GM19193 (cell line): Measurements from ENCODE around the gene KRTAP10-5.
"Not testable (repeated sequence)": the region's sequence is repeated elsewhere in the genome, so short reads cannot be mapped to it uniquely, and the experiment has no call there.

ENCODE experiments used
- POLR2A ChIP-seq: IDR thresholded peaks from 4 replicates; pipeline ENCODE4 v1.6.1; 2011; ENCODE audit not compliant: insufficient read depth, insufficient read length; ENCODE audit errors: extremely low read depth

KRTAP10-5 gene

DNA sequence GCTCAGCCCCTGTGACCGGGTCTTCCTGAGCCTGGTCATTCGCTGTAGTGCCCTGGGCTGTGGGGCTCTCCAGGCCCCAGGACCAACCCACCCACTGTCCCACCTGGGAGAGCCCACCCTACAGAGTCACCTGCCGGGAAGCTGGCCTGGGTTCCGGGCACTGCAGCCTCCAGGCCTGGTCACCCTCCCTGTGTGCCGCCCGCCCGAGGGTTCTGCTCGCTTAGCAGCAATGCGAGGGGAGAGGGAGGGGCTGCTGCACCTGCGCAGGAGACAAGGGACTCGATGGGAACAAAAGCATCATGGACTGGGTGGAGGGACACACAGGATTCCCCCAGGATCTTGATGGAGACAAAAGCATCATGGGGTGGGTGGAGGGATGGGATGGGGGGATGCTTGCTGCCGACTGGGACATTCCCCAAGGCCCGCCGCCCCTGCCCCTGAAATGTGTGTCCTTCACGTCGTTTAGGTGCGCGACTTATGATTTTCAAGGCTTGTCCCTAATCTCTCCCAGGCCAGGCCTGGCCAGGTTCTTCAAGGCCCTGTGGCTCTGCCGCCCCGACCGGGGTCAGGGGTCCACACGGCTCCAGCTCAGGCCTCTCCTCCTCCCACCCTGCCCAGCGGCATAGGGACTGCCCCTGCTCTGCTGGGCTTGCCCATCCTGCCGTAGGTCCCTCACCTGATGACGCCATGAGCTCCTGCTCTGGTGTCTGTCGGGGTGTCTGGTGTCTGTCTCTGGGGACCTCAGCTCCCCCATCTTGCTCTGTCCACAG lies 33.2 kb upstream of the KRTAP10-5 start:
- no peak for TF ChIP-seq POLR2A

DNA sequence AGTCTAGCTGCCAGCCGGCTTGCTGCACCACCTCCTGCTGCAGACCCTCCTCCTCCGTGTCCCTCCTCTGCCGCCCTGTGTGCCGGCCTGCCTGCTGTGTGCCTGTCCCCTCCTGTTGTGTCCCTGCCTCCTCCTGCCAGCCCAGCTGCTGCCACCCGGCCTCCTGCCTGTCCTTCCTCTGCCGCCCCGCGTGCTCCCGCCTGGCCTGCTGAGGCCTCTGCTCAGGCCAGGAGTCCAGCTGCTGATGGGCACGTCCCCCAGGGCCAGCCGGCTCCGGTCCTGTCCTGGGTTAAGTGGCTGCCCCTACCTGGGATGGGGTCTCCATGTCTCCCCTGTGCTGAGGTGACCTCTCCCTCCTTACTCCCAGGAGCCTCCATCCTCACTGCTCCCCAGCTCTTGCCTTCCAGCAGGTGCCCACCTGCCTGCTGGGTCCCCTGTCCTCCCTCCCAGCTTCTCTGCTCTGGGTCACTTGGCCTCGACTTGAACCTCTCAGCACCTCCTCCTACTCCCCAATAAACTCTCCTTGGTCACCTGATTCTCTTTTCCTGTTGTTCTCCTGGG lies 32.3 kb upstream of the KRTAP10-5 start:
- TF ChIP-seq POLR2A, result no peak

DNA sequence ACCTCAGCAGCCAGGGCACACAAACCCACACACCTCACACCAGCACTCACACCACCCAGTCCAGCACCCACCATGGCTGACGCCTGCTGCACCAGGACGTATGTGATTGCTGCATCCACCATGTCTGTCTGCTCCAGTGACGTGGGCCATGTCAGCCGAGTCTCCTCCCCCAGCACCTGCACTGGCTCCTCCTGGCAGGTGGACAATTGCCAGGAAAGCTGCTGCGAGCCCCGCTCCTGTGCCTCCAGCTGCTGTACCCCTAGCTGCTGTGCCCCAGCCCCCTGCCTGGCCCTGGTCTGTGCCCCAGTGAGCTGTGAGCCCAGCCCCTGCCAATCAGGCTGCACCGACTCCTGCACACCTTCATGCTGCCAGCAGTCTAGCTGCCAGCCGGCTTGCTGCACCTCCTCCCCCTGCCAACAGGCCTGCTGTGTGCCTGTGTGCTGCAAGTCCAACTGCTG lies 31.7 kb upstream of the KRTAP10-5 start, which contains the start of gene KRTAP10-8:
Gene KRTAP10-8, plus strand, starts transcription at position 51 of the 458 bp plus-strand sequence. Its CDS starts 22 bp downstream, at position 73.
- no peak for TF ChIP-seq POLR2A

DNA sequence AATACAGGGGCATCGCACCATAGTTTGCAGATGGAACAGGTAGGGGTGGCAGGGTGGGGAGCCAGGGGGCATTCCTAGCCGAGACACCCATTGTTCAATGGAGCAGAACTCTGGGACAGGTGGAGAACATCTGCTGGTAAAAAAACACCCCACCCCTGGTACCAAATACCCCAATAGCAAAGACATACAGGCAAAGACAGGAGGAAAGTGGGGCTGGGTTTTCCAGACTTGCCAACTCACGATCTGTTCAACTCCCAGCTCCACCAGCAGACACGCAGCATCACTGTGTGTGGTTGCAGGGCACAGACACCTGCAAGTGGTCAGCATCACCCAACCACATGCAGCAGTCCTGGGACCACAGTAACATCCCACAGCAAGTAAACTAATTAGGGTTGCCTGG lies 31.1 kb upstream of the KRTAP10-5 start:
- TF ChIP-seq POLR2A, result no peak

DNA sequence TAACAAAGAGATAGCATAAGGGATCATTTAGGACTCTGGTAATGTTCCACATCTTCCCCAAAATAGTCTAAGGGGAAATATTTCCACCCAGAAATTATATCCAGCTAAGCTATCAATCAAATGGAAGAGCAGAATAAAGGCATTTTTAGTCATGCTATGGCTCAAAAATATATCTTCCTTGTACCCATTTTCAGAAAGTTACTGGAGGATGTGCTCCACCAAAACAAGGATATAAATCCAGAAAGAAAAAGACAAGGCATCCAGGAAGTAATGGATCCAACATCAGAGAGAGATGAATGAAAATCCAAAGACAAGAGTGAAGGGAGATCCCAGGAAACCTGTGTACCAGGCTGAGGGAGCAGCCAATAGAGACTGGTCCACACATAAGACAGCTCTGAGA lies 28.8 kb upstream of the KRTAP10-5 start:
- TF ChIP-seq POLR2A, result no peak

DNA sequence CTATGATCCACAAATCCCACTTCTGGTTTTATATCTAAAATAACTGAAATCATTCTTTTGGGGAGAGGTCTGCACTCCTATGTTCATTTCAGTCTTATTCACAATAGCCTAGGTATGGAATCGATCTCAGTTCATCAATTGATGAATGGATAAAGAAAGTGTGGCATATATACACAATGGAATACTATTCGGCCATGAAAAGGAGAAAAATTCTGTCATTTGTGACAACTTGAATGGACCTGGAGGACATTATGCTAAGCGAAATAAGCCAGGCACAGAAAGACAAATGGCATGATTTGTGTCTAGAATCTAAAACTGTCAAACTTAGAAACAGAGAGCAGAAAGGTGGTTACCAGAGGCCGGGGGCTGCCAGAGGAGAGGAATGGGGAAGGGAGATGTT lies 26.1 kb upstream of the KRTAP10-5 start:
- no peak for TF ChIP-seq POLR2A

DNA sequence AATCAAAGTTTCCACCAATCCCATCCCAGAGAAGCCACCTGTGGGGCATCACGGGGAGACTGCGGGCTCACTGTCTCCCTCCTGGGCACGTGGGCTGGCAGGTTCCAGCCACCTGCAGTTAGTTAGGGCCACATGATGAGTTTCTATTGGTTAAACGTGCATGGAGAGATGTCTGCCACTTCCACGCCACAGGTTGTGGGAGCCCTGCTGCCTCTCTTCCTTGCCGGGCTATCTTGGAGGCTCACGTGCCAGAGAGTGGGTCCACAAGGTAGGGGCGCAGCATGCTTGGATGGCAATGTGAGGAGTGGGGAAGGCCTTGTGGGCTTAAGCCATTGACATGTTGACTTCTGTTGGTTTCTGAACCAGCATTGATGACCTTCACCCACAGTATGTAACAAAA lies 23.5 kb upstream of the KRTAP10-5 start:
- TF ChIP-seq POLR2A, result no peak

DNA sequence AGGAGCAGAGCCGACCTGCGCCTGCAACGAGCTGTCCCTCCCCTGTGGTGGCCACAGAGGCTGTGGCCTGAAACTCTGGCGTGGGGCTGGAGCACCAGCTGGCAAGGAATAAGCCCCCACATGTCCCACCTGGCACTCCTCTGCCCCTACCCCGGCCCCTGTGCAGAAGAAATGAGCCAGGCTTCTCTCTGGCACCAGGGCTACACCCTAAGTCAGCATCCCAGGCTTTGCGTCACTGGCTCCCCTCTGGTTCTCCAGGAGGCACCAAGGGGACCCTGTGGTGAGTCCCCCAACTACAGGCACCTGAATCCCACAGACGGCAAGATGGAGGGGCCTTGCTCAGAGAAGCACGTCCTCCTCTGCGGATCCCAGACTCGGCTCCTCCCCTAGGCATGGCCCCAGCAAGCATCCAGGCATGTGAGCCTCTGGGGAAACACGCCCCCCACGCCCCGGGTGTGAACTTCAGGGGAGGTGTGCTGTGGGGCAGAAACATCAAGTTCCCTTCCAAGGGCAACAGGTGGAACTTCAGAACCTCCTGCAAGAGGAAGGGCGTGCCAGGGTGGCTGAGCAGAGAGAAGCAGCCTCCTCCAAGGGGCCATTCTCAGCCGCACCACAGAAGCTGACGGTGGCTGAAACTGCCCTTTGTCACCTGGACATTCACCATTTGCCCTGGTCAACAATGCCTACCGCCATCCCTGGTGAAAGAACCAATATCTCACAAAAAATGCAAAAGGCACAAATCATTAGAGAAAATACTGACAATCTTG lies 22.9 kb upstream of the KRTAP10-5 start:
- TF ChIP-seq POLR2A, result no peak

DNA sequence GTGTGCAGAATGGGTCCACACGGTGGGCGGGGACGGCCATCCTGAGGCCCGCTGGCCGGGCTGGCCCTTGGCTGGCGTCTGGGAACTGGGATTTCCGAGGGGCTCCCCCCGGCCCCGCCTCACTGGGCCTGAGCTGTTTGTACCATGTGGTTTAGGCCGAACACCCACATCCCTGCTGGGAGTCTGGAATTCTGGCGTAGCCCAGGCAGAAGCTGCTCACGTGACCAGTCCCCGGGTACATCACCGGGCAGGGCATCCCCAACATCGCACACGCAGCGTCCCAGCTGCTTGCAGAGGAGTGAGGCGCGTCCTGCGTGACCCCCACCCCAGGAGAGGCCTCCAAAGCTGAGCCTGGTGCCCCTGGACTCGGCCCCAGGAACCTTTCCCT lies 22.1 kb upstream of the KRTAP10-5 start:
- TF ChIP-seq POLR2A, result no peak

DNA sequence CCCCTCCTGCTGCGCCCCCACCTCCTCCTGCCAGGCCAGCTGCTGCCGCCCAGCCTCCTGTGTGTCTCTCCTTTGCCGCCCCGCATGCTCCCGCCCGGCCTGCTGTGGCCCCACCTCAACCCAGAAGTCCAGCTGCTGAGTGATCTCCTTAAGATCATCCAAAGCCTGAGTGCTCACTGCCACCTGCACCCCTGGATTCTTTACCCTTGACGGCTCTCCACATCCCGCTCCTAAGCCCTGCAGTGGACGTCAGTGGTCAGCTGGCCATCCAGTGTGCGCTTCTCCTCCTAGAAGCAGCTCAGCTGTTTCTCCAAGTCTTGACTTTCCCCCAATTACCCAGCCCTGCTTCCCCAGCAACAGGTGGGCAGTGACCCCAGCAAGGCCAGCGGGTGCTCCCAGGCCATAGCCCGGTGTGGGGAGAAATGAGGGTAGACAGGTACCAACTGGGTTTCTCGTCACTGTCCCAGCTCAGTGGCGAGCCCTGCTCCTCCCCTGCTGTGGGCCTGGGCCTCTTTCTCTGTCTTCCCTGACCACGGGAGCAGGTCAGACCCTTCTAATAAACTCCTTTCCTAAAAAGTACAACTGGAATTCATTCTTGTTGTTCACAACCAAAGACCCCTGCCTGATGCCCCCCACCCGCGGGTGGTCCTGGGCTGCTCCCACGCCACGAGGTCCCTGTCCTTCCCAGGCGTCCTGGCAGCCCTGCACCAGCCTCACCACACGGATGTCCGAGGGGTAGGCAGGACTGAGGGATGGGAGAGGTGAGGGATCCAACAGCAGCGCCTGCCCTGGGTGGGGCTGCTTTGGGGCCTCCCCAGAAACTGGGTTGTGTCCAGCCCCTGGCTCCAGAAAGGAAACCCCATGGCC lies 21.4 kb upstream of the KRTAP10-5 start:
- no peak for TF ChIP-seq POLR2A

DNA sequence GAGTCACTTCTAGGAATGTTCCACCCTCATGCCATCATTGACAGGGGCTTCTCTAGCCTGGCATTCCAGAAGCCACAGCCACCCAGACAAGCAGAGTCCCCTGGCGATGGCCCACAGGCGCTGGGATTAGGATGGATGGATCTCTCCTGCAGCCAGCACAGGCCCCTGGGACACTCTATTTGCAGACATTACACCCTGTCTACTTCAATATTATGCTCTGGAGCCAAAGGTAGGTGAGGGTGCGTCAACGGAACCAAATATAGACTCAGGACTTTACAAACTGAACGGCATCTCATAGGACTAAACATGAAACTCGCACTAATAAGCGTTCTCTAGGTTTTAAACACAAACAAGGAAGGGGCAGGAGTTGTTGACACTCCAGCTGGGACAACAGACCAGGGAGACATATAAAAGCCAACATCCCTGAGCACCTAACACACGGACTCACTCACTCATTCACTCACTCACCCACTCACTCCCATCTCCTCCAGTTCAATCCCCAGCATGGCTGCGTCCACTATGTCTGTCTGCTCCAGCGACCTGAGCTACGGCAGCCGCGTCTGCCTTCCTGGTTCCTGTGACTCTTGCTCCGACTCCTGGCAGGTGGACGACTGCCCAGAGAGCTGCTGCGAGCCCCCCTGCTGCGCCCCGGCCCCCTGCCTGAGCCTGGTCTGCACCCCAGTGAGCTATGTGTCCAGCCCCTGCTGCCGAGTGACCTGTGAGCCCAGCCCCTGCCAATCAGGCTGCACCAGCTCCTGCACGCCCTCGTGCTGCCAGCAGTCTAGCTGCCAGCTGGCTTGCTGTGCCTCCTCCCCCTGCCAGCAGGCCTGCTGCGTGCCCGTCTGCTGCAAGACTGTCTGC lies 19.9 kb upstream of the KRTAP10-5 start, which contains the start of gene KRTAP10-7:
Gene KRTAP10-7, plus strand, starts transcription at position 480 of the 861 bp plus-strand sequence. Its CDS starts 25 bp downstream, at position 505.
- not testable (repeated sequence) for TF ChIP-seq POLR2A

DNA sequence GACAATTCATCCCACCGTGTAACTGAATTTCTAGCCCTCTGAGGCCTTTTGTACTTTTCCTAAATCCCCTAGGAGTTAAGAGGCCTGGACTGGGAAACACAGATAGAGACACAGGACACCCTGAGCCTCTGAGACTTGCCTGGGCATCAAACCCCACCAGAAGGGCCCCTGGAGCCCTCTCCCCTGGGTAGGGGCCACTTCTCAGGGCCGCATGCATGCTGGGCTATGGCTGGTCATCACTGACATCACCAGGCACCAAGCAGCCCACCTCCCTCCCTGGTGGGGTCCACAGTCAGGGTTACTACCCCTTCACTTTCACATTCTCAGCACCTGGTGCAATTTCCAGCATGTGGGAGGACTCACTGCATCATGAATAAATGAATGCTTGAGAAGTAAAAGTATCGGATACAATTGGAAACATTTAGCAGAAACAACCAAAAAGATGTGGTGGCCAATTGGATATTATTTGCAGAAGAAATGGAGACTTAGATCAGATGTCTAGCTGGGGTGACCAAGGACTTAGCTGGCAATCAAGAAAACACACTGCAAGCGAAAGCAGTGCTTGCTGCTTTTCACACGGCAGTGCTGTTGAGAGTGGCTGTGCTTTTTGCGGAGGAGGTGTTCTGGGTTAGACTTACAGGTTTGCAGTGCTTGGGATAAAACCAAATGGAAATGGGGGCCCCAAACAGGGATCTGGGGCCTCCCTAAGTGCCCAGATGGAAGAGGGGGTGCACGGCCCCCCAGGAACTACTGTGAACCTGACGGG lies 19.0 kb upstream of the KRTAP10-5 start:
- no peak for TF ChIP-seq POLR2A

DNA sequence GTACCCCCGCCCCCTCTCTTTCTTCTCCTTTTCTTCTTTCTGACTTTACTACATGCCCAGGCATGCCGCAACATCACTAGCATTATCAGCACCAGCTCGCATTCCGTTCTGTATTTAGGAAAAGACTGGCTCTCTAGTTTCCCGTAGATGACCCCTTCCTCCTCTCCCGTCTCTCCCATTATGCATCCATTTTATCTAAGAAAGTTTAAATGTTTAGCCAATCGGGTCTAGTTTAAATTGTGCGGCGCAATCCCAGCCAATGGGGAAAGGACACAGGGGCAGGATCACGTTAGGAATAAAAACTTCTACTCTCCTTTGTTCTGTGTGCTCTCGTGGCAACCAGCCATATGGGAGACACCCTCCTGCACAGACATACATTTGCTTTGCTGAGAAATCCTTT lies 17.7 kb upstream of the KRTAP10-5 start:
- TF ChIP-seq POLR2A, result no peak
